T47D (cell line): ENCODE data around the gene CHD6.

Source experiments
- DNase-seq, 2 experiments: peaks; one replicate each; pipeline versions ENCODE4 v3.0.0 to v3.0.0-alpha.2; 2011 to 2012; ENCODE audit warnings: low read depth in 1 of 2, low spot score in 1 of 2
- JUND ChIP-seq: IDR thresholded peaks from 2 replicates; pipeline ENCODE4 v1.6.1; 2012; ENCODE audit warnings: low read depth
- in situ Hi-C: cut with HindIII; loops from 2 replicates; pipeline ENCODE4 v1.10.0; 2016; ENCODE audit warnings: low sequenced_read_pairs, low pct_unique_long_range_greater_than_20kb

CHD6 gene

DNA sequence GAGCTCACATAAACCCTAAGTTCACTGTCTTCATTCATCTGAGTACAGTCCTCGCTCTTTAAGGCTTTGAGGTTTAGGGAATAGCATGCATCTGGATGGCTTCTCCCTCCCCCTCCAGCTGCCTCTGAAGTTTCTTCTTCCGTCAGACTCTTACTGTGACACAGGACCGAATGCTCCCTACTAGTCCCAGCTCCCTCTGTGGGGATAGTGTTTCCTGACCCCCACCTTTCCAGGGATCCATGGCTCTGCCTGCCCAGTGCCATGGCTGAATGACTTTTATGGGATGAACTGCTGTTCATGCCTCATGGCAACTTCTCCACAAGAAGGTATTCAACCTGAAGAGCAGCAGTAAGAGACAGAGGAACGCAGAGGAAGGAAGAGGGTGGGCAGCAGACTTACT, 171.7 kb downstream of the CHD6 start:
- in situ Hi-C loops = no loop called here
- DNase-seq = no peak
- no peak for TF ChIP-seq JUND

DNA sequence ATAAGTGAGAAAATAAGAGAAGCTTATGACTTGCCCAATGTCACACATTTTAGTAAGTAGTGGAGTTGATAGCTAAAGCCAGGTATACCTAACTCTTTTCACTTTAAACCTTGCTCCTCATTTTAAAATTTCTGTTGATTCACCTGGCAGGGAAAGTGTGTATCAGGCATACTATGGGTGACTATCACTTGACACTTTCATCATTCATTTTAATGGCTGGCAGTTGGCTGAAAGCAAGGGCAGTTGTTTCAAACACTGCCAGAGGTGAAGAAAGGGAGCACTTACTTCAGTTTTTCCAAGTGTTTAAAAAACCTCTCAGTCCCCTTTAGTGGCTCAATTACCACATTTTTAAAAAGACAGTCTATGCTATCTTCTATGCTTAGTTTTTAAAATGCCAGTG, 173.4 kb downstream of the CHD6 start:
- no peak for DNase-seq
- in situ Hi-C loops = no loop called here
- no peak for TF ChIP-seq JUND

DNA sequence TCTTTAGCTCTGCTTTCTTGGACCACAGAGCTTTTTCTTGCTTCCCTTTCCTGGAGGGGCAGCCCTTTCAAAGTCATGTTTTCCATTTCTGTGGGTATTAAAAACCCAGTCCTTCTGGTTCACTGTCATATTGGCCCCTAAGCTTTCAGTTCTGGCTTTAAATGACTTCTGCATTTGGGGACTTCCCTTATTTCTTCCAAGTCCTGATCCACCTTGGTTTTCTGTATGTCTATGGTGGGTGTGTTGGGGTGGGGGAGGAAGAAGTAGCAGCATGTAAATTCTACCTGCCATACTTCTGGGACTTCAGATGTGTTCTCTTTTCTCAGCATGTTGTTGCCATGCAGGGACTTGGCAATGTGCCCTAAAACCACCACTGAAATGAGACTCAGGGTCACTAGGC, 174.5 kb downstream of the CHD6 start:
- TF ChIP-seq JUND = no peak
- DNase-seq = no peak
- in situ Hi-C loops = no loop called here

DNA sequence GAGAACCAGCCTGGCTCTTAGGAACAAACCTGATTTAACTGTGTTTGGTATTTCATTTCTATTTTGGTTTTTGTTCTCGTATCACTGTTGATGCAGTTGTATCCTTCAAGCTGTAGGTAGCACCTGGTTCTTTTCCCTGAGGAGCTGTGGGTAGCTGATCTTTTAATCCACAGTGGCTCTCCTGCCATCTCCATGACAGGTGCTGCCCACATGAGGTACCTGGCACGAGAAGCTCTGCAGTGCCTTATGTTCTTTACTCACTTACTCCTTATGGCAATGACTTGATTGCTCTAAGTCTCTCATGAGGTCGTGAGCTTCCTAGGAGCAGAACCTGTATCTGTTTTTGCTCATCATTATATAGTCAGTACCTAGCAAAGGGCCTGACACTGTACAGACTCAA, 177.3 kb downstream of the CHD6 start:
- no peak for DNase-seq
- TF ChIP-seq JUND = no peak
- in situ Hi-C loops = no loop called here

DNA sequence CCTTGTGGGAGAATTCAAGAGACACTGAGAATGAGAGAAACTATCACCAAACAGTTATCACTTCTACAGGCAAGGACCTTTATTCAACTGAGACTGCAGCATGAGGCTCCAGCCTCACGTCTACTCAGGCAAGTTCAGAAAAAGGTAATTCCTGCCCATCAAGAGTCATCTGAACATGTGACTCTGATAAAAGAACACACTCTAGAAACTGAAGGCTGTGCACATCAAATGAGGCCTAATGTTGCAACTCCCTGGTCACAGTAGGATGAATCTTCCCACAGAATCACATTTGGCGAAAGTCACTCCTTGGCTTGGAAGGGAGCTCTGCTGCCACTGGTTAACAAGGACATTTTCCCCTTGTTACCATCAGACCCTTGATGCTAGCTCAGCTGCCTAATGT, 180.3 kb downstream of the CHD6 start:
- in situ Hi-C loops = no loop called here
- no peak for TF ChIP-seq JUND
- no peak for DNase-seq

DNA sequence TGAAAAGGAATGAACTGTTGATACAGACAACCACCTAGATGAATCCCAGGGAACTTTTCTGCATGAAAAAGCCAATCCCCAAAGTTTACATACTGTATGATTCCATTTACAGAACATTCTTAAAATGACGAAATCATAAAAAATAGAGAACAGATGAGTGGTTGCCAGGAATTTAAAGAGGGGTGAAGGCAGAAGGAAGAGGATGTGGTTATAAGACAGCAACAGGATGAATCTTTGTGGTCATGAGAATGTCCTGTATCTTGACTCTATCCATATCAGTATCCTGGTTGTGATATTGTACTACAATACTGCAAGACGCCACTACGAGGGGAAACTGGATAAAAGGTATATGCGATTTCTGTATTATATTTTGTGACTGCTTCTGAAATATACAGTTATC, 181.5 kb downstream of the CHD6 start:
- no peak for DNase-seq
- in situ Hi-C loops = no loop called here
- TF ChIP-seq JUND = no peak

DNA sequence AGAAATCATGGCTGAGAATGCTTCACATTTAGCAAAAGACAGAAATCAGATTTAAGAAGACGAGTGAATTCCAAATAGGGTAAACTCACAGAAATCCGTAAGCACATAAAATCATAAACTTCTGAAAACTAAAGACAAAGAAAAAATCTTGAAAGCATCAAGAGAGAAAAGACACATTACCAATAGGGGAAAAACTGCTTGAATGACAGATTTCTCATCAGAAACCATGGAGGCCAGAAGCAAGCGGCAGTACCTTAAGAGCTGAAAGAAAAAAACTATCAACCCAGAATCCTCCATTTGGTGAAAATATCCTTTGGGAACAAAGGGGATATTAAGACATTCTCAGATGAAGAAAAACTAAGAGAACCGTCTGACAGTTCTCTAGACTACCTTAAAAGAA, 185.0 kb downstream of the CHD6 start:
- DNase-seq = no peak
- no peak for TF ChIP-seq JUND
- in situ Hi-C loops = no loop called here

DNA sequence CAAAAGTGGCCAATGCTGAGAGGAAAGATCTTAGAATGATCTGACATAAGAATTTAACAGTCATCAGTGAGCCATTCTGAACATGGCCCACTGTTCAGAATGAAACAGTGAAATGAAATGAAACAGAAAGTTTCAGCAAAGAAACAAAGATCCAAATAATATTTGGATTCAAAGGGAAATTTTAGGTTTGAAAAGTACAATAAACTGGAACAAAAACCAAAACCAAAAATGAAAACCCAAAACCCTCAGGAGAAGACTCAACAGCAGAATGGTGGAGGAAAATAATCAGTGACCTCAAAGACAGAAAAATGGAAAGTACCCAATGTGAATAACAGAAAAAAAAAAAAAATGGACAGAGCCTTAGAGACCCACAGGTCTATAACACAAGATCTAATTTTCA, 185.4 kb downstream of the CHD6 start:
- TF ChIP-seq JUND = no peak
- DNase-seq = no peak
- in situ Hi-C loops = no loop called here

DNA sequence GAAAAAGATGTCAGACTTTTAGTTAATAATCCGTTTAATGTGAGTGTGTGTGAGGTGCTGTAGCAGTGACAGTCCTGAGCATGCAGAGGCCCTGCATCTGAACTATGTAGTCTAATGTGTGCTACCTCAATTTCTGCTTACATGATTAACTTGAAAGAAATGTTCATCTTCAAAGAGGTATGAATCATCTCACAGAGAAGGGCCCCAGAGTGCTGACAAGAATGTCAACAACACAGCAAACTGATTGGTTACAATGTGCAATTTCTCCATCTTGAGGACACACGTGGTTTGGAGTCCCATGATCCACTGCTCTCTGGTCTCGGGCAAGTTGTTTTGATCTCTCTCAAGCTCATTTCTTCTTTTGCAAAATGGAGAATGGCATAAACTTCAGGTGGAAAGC, 189.9 kb downstream of the CHD6 start:
- in situ Hi-C loops = no loop called here
- no peak for DNase-seq
- no peak for TF ChIP-seq JUND

DNA sequence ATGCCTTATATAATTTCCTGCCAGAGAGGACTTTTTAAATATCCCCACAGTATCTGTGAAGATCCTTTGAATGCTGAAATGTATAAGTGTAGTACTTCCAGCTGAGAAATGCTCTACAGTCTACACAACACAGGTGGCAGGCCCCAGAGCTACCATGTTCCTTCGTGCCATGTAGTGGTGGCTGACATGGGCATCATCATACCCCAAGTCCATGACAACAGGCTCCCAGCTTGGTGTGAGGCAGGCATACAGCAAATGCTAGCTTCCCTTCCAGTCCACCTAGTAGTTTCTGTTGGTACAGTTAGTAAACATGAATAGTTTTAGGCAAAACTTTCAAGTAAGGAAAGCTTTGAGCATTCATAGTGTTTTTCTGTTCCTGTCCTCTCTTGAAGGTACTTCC, 190.3 kb downstream of the CHD6 start:
- in situ Hi-C loops = no loop called here
- TF ChIP-seq JUND = no peak
- no peak for DNase-seq

DNA sequence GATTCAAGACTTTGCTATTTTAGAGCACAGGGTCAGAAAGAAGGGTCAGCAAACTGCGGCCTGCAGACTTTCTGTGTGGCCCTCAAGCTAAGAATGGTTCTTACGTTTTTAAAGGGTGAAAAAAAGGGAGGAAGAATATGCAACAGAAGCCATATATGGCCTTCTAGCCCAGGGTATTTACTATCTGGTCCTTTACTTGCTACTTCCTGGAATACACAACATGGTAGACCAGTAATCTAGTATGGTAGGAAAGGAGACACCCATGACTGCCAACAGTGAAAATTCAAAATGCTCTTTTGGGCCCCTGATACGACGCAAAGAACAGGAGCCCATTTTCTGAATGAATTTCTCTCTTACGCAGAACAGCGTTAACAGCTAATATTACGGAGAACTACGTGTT, 191.2 kb downstream of the CHD6 start:
- DNase-seq = no peak
- in situ Hi-C loops = no loop called here

DNA sequence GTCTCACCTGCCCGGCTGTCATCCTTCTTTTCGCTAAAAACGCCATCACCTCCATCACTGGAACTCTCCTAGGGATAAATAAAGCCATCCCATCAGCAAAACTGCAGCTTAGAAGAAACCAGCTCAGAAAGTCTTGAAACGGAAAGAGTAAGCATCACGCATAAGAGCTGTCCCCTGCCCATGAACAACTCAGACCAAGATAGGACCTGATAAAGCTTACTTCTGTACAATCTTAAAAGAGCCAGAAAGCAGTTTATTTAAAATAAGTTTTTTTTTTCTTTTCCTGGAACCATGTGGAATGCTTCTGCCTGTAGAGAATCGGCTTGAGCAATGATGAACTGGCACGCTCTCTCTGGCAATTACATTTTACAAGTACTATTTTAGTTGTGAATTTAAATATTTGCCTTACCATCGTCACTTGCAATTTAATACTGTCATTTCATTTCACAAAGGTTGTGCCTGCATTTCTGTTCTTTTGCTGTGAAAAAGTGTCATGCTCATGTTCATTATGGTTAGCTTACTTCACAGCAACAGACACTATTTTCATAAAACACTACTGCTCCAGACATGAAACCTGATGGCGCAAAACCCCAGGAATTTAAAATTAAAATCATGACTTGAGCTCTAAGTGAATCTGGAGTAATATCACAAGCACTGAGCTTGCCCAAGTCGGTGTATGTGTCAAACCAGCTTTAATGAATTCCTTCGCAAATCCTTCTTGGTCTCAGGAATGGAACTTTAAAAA, 191.9 kb downstream of the CHD6 start:
- in situ Hi-C loops = no loop called here
- DNase-seq = no peak
- TF ChIP-seq JUND = no peak

More for the DNA sequence above, 191.2 kb downstream of the CHD6 start:
- TF ChIP-seq JUND = no peak

DNA sequence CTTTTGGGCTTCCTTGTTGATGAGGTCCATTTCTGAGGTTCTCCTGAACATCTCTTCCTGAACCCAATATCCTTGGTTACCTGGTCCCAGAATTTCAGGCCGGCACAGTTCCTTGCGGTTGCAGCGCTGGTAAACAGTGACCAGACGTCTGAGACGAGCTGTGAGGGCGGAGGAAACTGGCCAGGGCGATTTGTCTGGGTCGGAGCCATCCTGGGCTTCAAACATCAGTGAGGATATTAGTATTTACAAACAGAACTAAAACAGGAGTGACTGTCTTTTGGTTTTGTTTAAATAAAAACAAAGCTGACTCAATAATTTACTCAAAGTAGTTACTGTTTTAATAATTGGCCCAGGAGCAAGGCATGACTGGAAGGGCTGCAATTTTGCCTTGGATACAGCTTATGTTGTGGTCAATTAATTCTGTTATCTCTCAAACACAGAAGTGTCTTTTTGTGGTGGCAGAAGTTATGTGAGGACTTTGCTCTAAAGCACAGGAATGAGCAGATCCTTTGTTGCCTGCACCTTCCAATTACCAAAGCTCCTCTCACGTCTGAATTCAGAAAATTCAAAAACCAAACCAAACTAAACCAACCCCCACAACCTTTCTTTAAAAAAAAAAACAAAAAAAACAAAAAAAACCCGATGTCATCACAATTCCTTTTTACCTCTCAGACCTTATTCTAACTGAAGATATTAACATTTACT, 192.8 kb downstream of the CHD6 start:
- TF ChIP-seq JUND = no peak
- in situ Hi-C loops = no loop called here
- no peak for DNase-seq
